IMR-90 (cell line): ENCODE measurements around the gene TNRC18.

Experiments
- BHLHE40 ChIP-seq: fragments of 150-350 bp; IDR thresholded peaks from 2 replicates; pipeline ENCODE4 v1.6.1; 2016; ENCODE audit warnings: mild to moderate bottlenecking, low read depth, low read length
- CEBPB ChIP-seq: IDR thresholded peaks from 2 replicates; pipeline ENCODE4 v1.6.1; 2012; ENCODE audit warnings: low read depth, low read length, improper control_type of control experiment
- CTCF ChIP-seq: conservative IDR thresholded peaks from 2 replicates; pipeline ENCODE4 v1.5.1; 2012; ENCODE audit warnings: mild to moderate bottlenecking, low read depth, low read length, improper control_type of control experiment
- ELK1 ChIP-seq: fragments of 150-350 bp; IDR thresholded peaks from 2 replicates; pipeline ENCODE4 v1.6.1; 2016; ENCODE audit warnings: low read depth, mild to moderate bottlenecking, low read length, moderate library complexity, borderline replicate concordance
- MAFK ChIP-seq: IDR thresholded peaks from 2 replicates; pipeline ENCODE4 v1.6.1; 2012; ENCODE audit warnings: low read depth, low read length, improper control_type of control experiment
- MAZ ChIP-seq: IDR thresholded peaks from 2 replicates; pipeline ENCODE4 v1.6.1; 2012; ENCODE audit warnings: low read depth, mild to moderate bottlenecking, low read length, improper control_type of control experiment, moderate library complexity, borderline replicate concordance
- MXI1 ChIP-seq: IDR thresholded peaks from 2 replicates; pipeline ENCODE4 v1.6.1; 2012; ENCODE audit warnings: low read depth, mild to moderate bottlenecking, low read length, moderate library complexity, borderline replicate concordance
- POLR2A ChIP-seq: IDR thresholded peaks from 2 replicates; pipeline ENCODE4 v1.6.1; 2012; ENCODE audit warnings: mild to moderate bottlenecking, low read depth, low read length
- RAD21 ChIP-seq: IDR thresholded peaks from 2 replicates; pipeline ENCODE4 v1.6.1; 2012; ENCODE audit warnings: low read length, improper control_type of control experiment
- RCOR1 ChIP-seq: IDR thresholded peaks from 2 replicates; pipeline ENCODE4 v1.6.1; 2012; ENCODE audit warnings: mild to moderate bottlenecking, low read length, improper control_type of control experiment; ENCODE audit not compliant: insufficient replicate concordance
- SMC3 ChIP-seq: fragments of 150-350 bp; IDR thresholded peaks from 2 replicates; pipeline ENCODE4 v1.6.1; 2016; ENCODE audit warnings: low read depth, mild to moderate bottlenecking, antibody characterized with exemption, low read length, moderate library complexity
- TF ChIP-seq, protein P1 (sequence below): fragments of 150-350 bp; IDR thresholded peaks from 2 replicates; pipeline ENCODE4 v1.6.1; 2017; ENCODE audit warnings: mild to moderate bottlenecking, antibody characterized with exemption, low read length, low read depth

- TF ChIP-seq POLR2A (no peak), CTCF (no peak), BHLHE40 (no peak), MAZ (no peak), SMC3 (no peak), MAFK (no peak), RAD21 (no peak), ELK1 (no peak), MXI1 (no peak), RCOR1 (no peak), CEBPB (no peak)
- TF ChIP-seq, protein P1, sequence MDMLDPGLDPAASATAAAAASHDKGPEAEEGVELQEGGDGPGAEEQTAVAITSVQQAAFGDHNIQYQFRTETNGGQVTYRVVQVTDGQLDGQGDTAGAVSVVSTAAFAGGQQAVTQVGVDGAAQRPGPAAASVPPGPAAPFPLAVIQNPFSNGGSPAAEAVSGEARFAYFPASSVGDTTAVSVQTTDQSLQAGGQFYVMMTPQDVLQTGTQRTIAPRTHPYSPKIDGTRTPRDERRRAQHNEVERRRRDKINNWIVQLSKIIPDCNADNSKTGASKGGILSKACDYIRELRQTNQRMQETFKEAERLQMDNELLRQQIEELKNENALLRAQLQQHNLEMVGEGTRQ, result no peak
Measured at GRCh38 chr7:5289355-5289754, 134.3 kb downstream of the TNRC18 start.
